ENCODE measurements around the gene RELN. TPM values are rescaled to one million over a fixed set of nuclear protein-coding genes. Genes with fewer than 3 reads are reported as not detected.
A peak's percentile ranks its signal among the peaks of the same experiment; 100 is the strongest.
"Not testable (repeated sequence)": the region's sequence is repeated elsewhere in the genome, so short reads cannot be mapped to it uniquely, and the experiment has no call there.

The RELN gene
- total RNA-seq, 1 donor from 2014 or later, result 7.1 TPM

GRCh38 chr7:103915680-103916357, 73.6 kb downstream of the RELN start:
- TF ChIP-seq, protein P1, sequence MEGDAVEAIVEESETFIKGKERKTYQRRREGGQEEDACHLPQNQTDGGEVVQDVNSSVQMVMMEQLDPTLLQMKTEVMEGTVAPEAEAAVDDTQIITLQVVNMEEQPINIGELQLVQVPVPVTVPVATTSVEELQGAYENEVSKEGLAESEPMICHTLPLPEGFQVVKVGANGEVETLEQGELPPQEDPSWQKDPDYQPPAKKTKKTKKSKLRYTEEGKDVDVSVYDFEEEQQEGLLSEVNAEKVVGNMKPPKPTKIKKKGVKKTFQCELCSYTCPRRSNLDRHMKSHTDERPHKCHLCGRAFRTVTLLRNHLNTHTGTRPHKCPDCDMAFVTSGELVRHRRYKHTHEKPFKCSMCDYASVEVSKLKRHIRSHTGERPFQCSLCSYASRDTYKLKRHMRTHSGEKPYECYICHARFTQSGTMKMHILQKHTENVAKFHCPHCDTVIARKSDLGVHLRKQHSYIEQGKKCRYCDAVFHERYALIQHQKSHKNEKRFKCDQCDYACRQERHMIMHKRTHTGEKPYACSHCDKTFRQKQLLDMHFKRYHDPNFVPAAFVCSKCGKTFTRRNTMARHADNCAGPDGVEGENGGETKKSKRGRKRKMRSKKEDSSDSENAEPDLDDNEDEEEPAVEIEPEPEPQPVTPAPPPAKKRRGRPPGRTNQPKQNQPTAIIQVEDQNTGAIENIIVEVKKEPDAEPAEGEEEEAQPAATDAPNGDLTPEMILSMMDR (IDR thresholded peaks at IDR 0.05; ENCODE audit: insufficient read depth, low read length, poor library complexity, severe bottlenecking), result no peak
- Histone ChIP-seq H3K4me3 (ENCODE audit: low read depth, low read length) (no peak overlapping the region), H3K36me3 (ENCODE audit: control insufficient read depth, insufficient read depth, low read length) (no peaks in the 10 kb centered on the region), H3K27me3 (ENCODE audit: control insufficient read depth, insufficient read depth, low read length) (no peaks in the 10 kb centered on the region)
- DNase-seq (ENCODE audit: low read depth), result peak; percentile 21

- Histone ChIP-seq H3K27me3 (ENCODE audit: control insufficient read depth, insufficient read depth, low read length) (no peaks in the 10 kb centered on the region), H3K4me3 (ENCODE audit: low read depth, low read length) (no peak overlapping the region), H3K36me3 (ENCODE audit: control insufficient read depth, insufficient read depth, low read length) (no peaks in the 10 kb centered on the region)
- DNase-seq (ENCODE audit: low read depth), result no peak
- TF ChIP-seq, protein P1 (IDR thresholded peaks at IDR 0.05; ENCODE audit: insufficient read depth, low read length, poor library complexity, severe bottlenecking), result no peak
Observed at GRCh38 chr7:103914147-103914899, 75.1 kb downstream of the RELN start.

- TF ChIP-seq, protein P1 (IDR thresholded peaks at IDR 0.05; ENCODE audit: insufficient read depth, low read length, poor library complexity, severe bottlenecking), result no peak
- DNase-seq (ENCODE audit: low read depth), result no peak
- H3K36me3 ChIP-seq (ENCODE audit: control insufficient read depth, insufficient read depth, low read length), result no peaks in the 10 kb centered on the region
- no peaks in the 10 kb centered on the region for H3K27me3 ChIP-seq (ENCODE audit: control insufficient read depth, insufficient read depth, low read length)
- no peak overlapping the region for H3K4me3 ChIP-seq (ENCODE audit: low read depth, low read length)
Observed at GRCh38 chr7:103912891-103913605, 76.4 kb downstream of the RELN start.

GRCh38 chr7:103911015-103911414, 78.4 kb downstream of the RELN start:
- not testable (repeated sequence) for H3K27me3 ChIP-seq (ENCODE audit: control insufficient read depth, insufficient read depth, low read length); H3K4me3 ChIP-seq (ENCODE audit: low read depth, low read length); DNase-seq (ENCODE audit: low read depth); H3K36me3 ChIP-seq (ENCODE audit: control insufficient read depth, insufficient read depth, low read length)

DNA sequence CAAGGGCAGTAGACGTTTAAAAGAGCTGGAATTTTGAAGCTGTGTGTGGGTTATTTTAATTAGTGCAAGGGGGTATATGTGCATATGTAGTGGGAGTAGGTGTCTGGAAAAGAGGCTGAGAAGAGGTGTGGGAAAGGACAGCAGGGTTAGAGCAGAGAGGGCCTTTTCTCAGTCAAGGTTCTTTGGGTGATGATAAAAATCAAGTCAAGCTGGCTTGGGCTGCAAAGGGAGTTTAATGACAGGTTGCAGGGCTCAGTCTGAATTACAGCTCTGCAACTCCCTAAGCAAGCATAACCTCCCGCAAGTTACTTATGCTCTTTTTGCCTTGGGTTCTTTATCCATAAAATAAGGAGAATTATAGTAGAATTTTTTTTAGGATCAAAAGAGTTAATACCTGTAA, 83.5 kb downstream of the RELN start:
- H3K27me3 ChIP-seq (ENCODE audit: control insufficient read depth, insufficient read depth, low read length), result no peaks in the 10 kb centered on the region
- no peak overlapping the region for H3K4me3 ChIP-seq (ENCODE audit: low read depth, low read length)
- no peaks in the 10 kb centered on the region for H3K36me3 ChIP-seq (ENCODE audit: control insufficient read depth, insufficient read depth, low read length)
- TF ChIP-seq, protein P1 (IDR thresholded peaks at IDR 0.05; ENCODE audit: insufficient read depth, low read length, poor library complexity, severe bottlenecking), result no peak
- DNase-seq (ENCODE audit: low read depth), result no peak

GRCh38 chr7:103902917-103903316, 86.5 kb downstream of the RELN start:
- Histone ChIP-seq H3K36me3 (ENCODE audit: control insufficient read depth, insufficient read depth, low read length) (no peaks in the 10 kb centered on the region), H3K4me3 (ENCODE audit: low read depth, low read length) (no peak overlapping the region), H3K27me3 (ENCODE audit: control insufficient read depth, insufficient read depth, low read length) (no peaks in the 10 kb centered on the region)
- TF ChIP-seq, protein P1 (IDR thresholded peaks at IDR 0.05; ENCODE audit: insufficient read depth, low read length, poor library complexity, severe bottlenecking), result no peak
- peak; percentile 12 for DNase-seq (ENCODE audit: low read depth)

- H3K4me3 ChIP-seq (ENCODE audit: low read depth, low read length); H3K36me3 ChIP-seq (ENCODE audit: control insufficient read depth, insufficient read depth, low read length); H3K27me3 ChIP-seq (ENCODE audit: control insufficient read depth, insufficient read depth, low read length); DNase-seq (ENCODE audit: low read depth): not testable (repeated sequence)
Observed at GRCh38 chr7:103896826-103897225, 92.6 kb downstream of the RELN start.
